ENCODE measurements around the gene MICALL2. TPM values are rescaled to one million over a fixed set of nuclear protein-coding genes. Genes with fewer than 3 reads are reported as not detected.
A peak's percentile ranks its signal among the peaks of the same experiment; 100 is the strongest.

Gene MICALL2
- total and polyA plus RNA-seq, 5 donors = 9.7 to 18.7 (median 13.0) TPM

DNA sequence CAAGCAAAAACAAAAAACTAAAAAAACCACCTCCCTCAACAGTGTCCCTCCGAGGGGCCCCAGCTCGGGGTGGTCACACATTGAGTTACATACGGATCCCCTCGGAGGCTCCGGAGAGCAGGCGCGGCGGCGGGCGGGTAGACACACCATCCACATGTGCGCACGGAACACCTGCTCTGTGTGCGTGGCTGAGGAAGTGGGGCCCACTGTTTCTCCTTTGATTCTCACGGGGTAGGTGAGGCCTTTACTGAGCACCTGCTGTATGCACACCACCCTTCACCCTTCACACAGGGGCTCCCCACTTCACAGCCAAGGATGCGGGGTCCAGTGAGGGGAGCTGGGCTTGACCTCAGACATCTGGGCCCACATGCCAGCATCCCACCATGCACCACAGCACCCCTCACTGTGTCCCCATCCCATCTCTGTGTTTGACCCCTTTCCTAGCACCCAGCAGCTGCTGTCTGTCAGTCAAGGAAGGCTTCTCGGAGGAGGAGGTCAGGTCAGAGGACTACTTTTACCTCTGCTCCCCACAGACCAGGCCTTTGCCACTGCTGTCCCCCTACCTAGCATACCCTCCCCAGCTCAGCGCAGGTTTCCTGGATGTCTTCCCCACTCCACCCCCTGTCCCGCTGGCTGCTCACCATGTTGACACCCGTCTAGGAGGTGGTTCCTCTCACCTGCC, 71.1 kb downstream of the MICALL2 start:
- WGBS = 85% methylated on average over 19 of the region's 19 CpGs
- Histone ChIP-seq H3K4me1 (ENCODE audit: control insufficient read depth, insufficient read depth, low read length) (no peaks in the 10 kb centered on the region), H3K27me3 (ENCODE audit: control insufficient read depth, insufficient read depth) (no peaks in the 10 kb centered on the region), H3K4me3 (ENCODE audit: low read length) (no peak overlapping the region), H3K27ac (ENCODE audit: low read length) (no peak overlapping the region), H3K9me3 (ENCODE audit: control insufficient read depth, low read length) (peaks cover 4% of the 10 kb centered on the region)
- intact Hi-C loops (cut with DNase I) = no loop called here
- DNase-seq (peak in 1 of 3 donors; percentile 22), ATAC-seq (no peak)

GRCh38 chr7:1387261-1387660, 72.0 kb downstream of the MICALL2 start:
- intact Hi-C loops (cut with DNase I) = no loop called here
- Histone ChIP-seq H3K4me3 (ENCODE audit: low read length) (no peak overlapping the region), H3K27ac (ENCODE audit: low read length) (no peak overlapping the region), H3K4me1 (ENCODE audit: control insufficient read depth, insufficient read depth, low read length) (no peaks in the 10 kb centered on the region), H3K9me3 (ENCODE audit: control insufficient read depth, low read length) (peaks cover 4% of the 10 kb centered on the region), H3K27me3 (ENCODE audit: control insufficient read depth, insufficient read depth) (no peaks in the 10 kb centered on the region)
- DNase-seq = peak in 1 of 3 donors; percentile 22
- no peak for ATAC-seq
- 78% methylated on average over 18 of the region's 18 CpGs for WGBS

DNA sequence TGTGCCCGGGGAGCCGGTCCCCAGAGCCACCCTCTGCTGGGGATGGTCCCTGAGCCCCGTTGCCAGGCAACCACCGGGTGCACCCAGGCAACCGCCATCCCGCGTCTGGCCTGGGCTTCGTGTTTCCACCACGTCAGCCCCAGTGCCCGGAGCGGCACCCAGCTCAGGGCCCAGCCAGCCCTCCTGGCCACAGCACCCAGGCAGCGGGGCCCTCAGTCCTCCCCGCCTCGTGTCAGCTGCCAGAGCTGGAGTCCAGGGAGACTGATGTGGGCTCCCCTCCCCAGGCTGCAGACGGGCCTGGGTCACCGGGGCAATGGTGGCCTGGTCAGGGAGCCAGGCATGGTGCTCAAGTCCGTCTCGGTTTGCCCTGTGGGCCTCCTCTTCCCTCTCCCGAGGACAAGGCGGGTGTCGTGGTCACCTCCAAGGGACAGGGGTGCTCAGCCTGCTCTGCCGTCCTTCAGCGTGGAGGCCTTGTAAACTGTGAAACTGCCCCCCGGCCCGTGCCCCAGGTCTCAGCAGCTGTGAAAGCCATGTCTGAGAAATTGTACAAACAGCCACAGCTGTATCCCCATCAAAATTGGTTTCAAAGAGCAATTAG, 72.5 kb downstream of the MICALL2 start:
- ATAC-seq = no peak
- DNase-seq = peak in 2 of 3 donors; percentile 37 to 39
- H3K4me3 ChIP-seq (ENCODE audit: low read length) = no peak overlapping the region
- H3K27me3 ChIP-seq (ENCODE audit: control insufficient read depth, insufficient read depth) = no peaks in the 10 kb centered on the region
- H3K27ac ChIP-seq (ENCODE audit: low read length) = no peak overlapping the region
- H3K9me3 ChIP-seq (ENCODE audit: control insufficient read depth, low read length) = peaks cover 3% of the 10 kb centered on the region
- 60% methylated on average over 25 of the region's 25 CpGs for WGBS
- intact Hi-C loops (cut with DNase I) = no loop called here
- no peaks in the 10 kb centered on the region for H3K4me1 ChIP-seq (ENCODE audit: control insufficient read depth, insufficient read depth, low read length)

GRCh38 chr7:1385809-1386622, 73.3 kb downstream of the MICALL2 start:
- DNase-seq (peak in 2 of 3 donors; percentile 22 to 35), ATAC-seq (no peak)
- H3K4me3 ChIP-seq (ENCODE audit: low read length) = no peak overlapping the region
- H3K9me3 ChIP-seq (ENCODE audit: control insufficient read depth, low read length) = no peaks in the 10 kb centered on the region
- 57% methylated on average over 38 of the region's 38 CpGs for WGBS
- no peaks in the 10 kb centered on the region for H3K27me3 ChIP-seq (ENCODE audit: control insufficient read depth, insufficient read depth)
- no peaks in the 10 kb centered on the region for H3K4me1 ChIP-seq (ENCODE audit: control insufficient read depth, insufficient read depth, low read length)
- H3K27ac ChIP-seq (ENCODE audit: low read length) = no peak overlapping the region
- intact Hi-C loops (cut with DNase I) = no loop called here

DNA sequence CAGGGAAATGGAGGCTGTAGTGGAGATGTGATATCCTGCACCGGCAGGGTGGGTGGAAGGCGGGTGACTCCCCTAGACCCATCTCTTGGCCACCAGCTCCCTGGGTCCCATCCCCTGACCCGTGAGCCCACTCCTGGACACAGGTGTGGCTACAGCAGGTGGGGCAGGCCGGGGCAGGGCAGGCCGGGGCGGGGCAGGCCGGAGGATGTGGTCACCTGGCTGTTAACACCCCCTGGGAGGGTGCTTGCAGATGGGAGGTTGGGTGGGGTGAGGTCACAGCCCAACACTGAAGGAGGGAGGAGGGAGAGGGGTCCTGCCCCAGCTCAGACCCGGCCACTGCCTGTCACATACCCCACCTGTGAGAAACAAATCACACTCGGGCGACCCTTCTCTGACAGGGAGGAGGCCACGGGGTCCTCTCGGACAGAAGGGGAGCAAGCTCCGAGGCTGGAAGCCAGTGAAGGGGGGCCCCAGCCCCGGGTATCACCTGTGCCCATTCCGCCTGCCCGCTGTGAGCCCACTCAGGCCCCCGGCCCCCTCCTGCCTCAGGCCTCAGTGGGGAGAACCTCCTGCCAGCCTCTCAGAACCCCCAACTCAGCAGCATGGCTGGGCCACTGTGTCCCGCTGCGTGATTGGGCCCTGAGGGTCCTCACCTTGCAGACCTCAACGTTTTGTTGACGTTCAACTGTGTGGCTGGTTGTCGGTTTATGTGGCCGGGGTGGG, 74.0 kb downstream of the MICALL2 start:
- Histone ChIP-seq H3K27ac (ENCODE audit: low read length) (no peak overlapping the region), H3K27me3 (ENCODE audit: control insufficient read depth, insufficient read depth) (no peaks in the 10 kb centered on the region), H3K9me3 (ENCODE audit: control insufficient read depth, low read length) (no peaks in the 10 kb centered on the region), H3K4me3 (ENCODE audit: low read length) (no peak overlapping the region), H3K4me1 (ENCODE audit: control insufficient read depth, insufficient read depth, low read length) (no peaks in the 10 kb centered on the region)
- ATAC-seq = no peak
- WGBS = 54% methylated on average over 23 of the region's 23 CpGs
- intact Hi-C loops (cut with DNase I) = no loop called here
- peak in 2 of 3 donors; percentile 27 to 50 for DNase-seq

Other genes with a start within 250 kb of the MICALL2 start
- not detected for gene UNCX, start 226.6 kb downstream of the MICALL2 start, total RNA-seq
- not detected for gene UNCX, start 226.6 kb downstream of the MICALL2 start, polyA plus RNA-seq
- gene INTS1, start 44.9 kb upstream of the MICALL2 start, total RNA-seq = 10 to 100 TPM; 30.6 to 48.3 (median 46.3) TPM
- 39.0 TPM for gene INTS1, start 44.9 kb upstream of the MICALL2 start, polyA plus RNA-seq
- 10 to 100 TPM; 43.6 to 69.3 (median 55.9) TPM for gene MAFK, start 71.2 kb upstream of the MICALL2 start, total RNA-seq
- gene MAFK, start 71.2 kb upstream of the MICALL2 start, polyA plus RNA-seq = 73.8 TPM
- under 1 TPM in 3 of 4 donors, not detected in 1; 0.26 to 0.62 (median 0.49) TPM for gene TMEM184A, start 96.7 kb upstream of the MICALL2 start, total RNA-seq
- gene TMEM184A, start 96.7 kb upstream of the MICALL2 start, polyA plus RNA-seq = 0.38 TPM
- gene PSMG3, start 110.6 kb upstream of the MICALL2 start, total RNA-seq = 10 to 100 TPM; 11.6 to 16.2 (median 13.9) TPM
- gene PSMG3, start 110.6 kb upstream of the MICALL2 start, polyA plus RNA-seq = 27.6 TPM
- 10 to 100 TPM; 11.8 to 13.7 (median 13.0) TPM for gene ELFN1, start 210.8 kb upstream of the MICALL2 start, total RNA-seq
- 9.1 TPM for gene ELFN1, start 210.8 kb upstream of the MICALL2 start, polyA plus RNA-seq